ENCODE data around the gene BLCAP.

Gene BLCAP

DNA sequence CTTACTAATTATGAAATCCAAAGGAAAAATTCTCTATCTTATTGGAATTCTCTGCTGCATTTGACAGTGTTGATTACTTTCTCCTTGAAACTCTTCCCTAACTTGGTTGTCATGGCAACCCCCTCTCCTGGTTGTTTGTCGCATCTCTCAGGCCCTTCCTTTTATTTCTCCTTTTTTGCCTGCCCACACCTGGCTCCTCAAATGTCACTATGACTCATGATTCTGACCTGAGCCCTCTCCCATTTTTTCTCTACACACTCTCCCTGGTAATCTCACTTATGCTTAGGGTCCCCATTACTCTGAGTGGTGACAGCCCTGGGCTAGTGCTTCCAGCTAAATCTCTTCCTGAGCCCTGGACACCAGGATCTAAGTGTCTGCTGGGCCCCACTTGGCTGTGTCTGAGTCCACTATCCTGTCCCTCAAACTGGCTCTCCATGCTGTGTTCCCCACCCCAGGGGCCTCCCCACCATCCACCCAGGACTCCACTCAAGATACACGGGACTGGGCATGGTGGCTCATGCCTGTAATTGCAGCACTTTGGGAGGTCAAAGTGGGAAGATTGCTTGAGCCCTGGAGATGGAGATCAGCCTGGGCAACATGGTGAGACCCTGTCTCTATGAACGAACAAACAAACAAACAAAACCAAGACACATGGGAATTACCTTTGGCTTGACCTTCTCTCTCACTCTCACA is 23.1 kb downstream of the BLCAP start:
- Histone ChIP-seq H3K27me3 (ENCODE audit: insufficient read depth, poor library complexity, severe bottlenecking) (no peaks in the 10 kb centered on the region), H3K4me3 (replicated peaks; ENCODE audit: insufficient read depth, low read length) (no peak overlapping the region), H3K27ac (replicated peaks) (no peak overlapping the region)
- no peak for DNase-seq (ENCODE audit: low read depth in 1 of 2, low spot score in 1 of 2)
- no peak for TF ChIP-seq POLR2AphosphoS5 (IDR thresholded peaks at IDR 0.05; ENCODE audit: low read depth)
- TF ChIP-seq, protein P1, sequence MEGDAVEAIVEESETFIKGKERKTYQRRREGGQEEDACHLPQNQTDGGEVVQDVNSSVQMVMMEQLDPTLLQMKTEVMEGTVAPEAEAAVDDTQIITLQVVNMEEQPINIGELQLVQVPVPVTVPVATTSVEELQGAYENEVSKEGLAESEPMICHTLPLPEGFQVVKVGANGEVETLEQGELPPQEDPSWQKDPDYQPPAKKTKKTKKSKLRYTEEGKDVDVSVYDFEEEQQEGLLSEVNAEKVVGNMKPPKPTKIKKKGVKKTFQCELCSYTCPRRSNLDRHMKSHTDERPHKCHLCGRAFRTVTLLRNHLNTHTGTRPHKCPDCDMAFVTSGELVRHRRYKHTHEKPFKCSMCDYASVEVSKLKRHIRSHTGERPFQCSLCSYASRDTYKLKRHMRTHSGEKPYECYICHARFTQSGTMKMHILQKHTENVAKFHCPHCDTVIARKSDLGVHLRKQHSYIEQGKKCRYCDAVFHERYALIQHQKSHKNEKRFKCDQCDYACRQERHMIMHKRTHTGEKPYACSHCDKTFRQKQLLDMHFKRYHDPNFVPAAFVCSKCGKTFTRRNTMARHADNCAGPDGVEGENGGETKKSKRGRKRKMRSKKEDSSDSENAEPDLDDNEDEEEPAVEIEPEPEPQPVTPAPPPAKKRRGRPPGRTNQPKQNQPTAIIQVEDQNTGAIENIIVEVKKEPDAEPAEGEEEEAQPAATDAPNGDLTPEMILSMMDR (IDR thresholded peaks at IDR 0.05; ENCODE audit: insufficient read depth, low read length), result no peak
- TF ChIP-seq SPI1 (IDR thresholded peaks at IDR 0.05; ENCODE audit: borderline replicate concordance, low read depth), result no peak
- TF ChIP-seq, protein P2, sequence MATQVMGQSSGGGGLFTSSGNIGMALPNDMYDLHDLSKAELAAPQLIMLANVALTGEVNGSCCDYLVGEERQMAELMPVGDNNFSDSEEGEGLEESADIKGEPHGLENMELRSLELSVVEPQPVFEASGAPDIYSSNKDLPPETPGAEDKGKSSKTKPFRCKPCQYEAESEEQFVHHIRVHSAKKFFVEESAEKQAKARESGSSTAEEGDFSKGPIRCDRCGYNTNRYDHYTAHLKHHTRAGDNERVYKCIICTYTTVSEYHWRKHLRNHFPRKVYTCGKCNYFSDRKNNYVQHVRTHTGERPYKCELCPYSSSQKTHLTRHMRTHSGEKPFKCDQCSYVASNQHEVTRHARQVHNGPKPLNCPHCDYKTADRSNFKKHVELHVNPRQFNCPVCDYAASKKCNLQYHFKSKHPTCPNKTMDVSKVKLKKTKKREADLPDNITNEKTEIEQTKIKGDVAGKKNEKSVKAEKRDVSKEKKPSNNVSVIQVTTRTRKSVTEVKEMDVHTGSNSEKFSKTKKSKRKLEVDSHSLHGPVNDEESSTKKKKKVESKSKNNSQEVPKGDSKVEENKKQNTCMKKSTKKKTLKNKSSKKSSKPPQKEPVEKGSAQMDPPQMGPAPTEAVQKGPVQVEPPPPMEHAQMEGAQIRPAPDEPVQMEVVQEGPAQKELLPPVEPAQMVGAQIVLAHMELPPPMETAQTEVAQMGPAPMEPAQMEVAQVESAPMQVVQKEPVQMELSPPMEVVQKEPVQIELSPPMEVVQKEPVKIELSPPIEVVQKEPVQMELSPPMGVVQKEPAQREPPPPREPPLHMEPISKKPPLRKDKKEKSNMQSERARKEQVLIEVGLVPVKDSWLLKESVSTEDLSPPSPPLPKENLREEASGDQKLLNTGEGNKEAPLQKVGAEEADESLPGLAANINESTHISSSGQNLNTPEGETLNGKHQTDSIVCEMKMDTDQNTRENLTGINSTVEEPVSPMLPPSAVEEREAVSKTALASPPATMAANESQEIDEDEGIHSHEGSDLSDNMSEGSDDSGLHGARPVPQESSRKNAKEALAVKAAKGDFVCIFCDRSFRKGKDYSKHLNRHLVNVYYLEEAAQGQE (IDR thresholded peaks at IDR 0.05; ENCODE audit: insufficient replicate concordance, low read depth), result no peak
- no peak for TF ChIP-seq GABPA (IDR thresholded peaks at IDR 0.05; ENCODE audit: low read depth)

GRCh38 chr20:37503256-37503927 is 24.3 kb downstream of the BLCAP start:
- no peak for TF ChIP-seq SPI1 (IDR thresholded peaks at IDR 0.05; ENCODE audit: borderline replicate concordance, low read depth)
- TF ChIP-seq, protein P2 (IDR thresholded peaks at IDR 0.05; ENCODE audit: insufficient replicate concordance, low read depth), result no peak
- TF ChIP-seq GABPA (IDR thresholded peaks at IDR 0.05; ENCODE audit: low read depth), result no peak
- TF ChIP-seq POLR2AphosphoS5 (IDR thresholded peaks at IDR 0.05; ENCODE audit: low read depth), result no peak
- TF ChIP-seq, protein P1 (IDR thresholded peaks at IDR 0.05; ENCODE audit: insufficient read depth, low read length), result no peak
- Histone ChIP-seq H3K27me3 (ENCODE audit: insufficient read depth, poor library complexity, severe bottlenecking) (no peaks in the 10 kb centered on the region), H3K27ac (replicated peaks) (no peak overlapping the region), H3K4me3 (replicated peaks; ENCODE audit: insufficient read depth, low read length) (no peak overlapping the region)
- no peak for DNase-seq (ENCODE audit: low read depth in 1 of 2, low spot score in 1 of 2)

DNA sequence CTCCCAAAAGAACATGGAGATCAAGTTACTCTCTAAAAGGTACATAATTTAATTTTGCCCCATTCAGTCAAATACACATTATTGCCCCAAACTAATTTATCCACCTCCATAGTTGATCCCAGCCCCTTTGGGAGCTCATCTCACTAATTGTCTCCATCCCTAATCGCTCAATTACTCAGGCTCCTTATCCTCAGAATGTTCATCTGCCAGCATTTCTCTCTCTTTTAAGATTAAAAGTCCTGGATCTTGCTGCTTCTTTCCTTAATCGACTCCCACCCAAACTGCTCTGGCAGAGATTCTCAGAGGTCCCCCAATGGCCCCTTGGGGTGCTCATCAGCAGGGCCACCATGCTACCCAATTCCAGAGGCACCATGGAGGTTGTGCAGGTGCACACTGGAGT is 25.0 kb downstream of the BLCAP start:
- Histone ChIP-seq H3K27ac (replicated peaks) (no peak overlapping the region), H3K27me3 (ENCODE audit: insufficient read depth, poor library complexity, severe bottlenecking) (no peaks in the 10 kb centered on the region), H3K4me3 (replicated peaks; ENCODE audit: insufficient read depth, low read length) (no peak overlapping the region)
- TF ChIP-seq, protein P2 (IDR thresholded peaks at IDR 0.05; ENCODE audit: insufficient replicate concordance, low read depth), result no peak
- no peak for TF ChIP-seq SPI1 (IDR thresholded peaks at IDR 0.05; ENCODE audit: borderline replicate concordance, low read depth)
- no peak for TF ChIP-seq GABPA (IDR thresholded peaks at IDR 0.05; ENCODE audit: low read depth)
- TF ChIP-seq, protein P1 (IDR thresholded peaks at IDR 0.05; ENCODE audit: insufficient read depth, low read length), result no peak
- TF ChIP-seq POLR2AphosphoS5 (IDR thresholded peaks at IDR 0.05; ENCODE audit: low read depth), result no peak
- DNase-seq (ENCODE audit: low read depth in 1 of 2, low spot score in 1 of 2), result no peak

Data from HL-60 (cell line).